Testis (tissue), 3 donors: ENCODE data around the gene EPS8L3. TPM values are rescaled to one million over a fixed set of nuclear protein-coding genes. Genes with fewer than 3 reads are reported as not detected.

Source experiments
- DNase-seq: peaks from one replicate; pipeline ENCODE4 v3.0.0-alpha.2; 2019
- H3K27ac ChIP-seq, 2 donors: fragments of 200-600 bp; sonication (generic); one replicate each; pipeline ENCODE4 v1.5.1; 2019
- H3K27me3 ChIP-seq: fragments of 200-600 bp; sonication (generic); one replicate; pipeline ENCODE4 v1.5.1; 2019
- H3K36me3 ChIP-seq: fragments of 200-600 bp; sonication (generic); one replicate; pipeline ENCODE4 v1.5.1; 2017; ENCODE audit warnings: low read depth; ENCODE audit errors: missing control alignments
- H3K4me1 ChIP-seq: fragments of 200-600 bp; sonication (generic); one replicate; pipeline ENCODE4 v1.5.1; 2019
- H3K4me3 ChIP-seq, 2 donors: fragments of 200-600 bp; sonication (generic); one replicate each; pipeline ENCODE4 v1.5.1; 2017 to 2019
- H3K9me3 ChIP-seq: fragments of 200-600 bp; sonication (generic); one replicate; pipeline ENCODE4 v1.5.1; 2017
- CTCF ChIP-seq, 3 experiments: fragments of 450-650 bp in 2 of 3; fragments of 200-600 bp in 1 of 3; sonication (generic) in 1 of 3; IDR thresholded peaks; one replicate each; pipeline ENCODE4 v1.5.1; 2016 to 2019; ENCODE audit warnings: antibody characterized with exemption in 3 of 3, mild to moderate bottlenecking in 2 of 3, moderate library complexity in 1 of 3
- POLR2A ChIP-seq: fragments of 450-650 bp; IDR thresholded peaks from one replicate; pipeline ENCODE4 v1.6.1; 2017; ENCODE audit warnings: antibody characterized with exemption, mild to moderate bottlenecking, moderate library complexity
- WGBS, 2 donors: methylation state at CpG; one replicate each; pipeline ENCODE4 v1.1.5; 2018; 5-methylcytosine and 5-hydroxymethylcytosine counted together
- intact Hi-C: fragments of 100-400 bp; cut with DNase I; formaldehyde crosslinking; loops from one replicate; pipeline ENCODE4 v1.15.1; 2023; ENCODE audit warnings: low total_unique reads
- polyA plus RNA-seq: library from polyadenylated mRNA; stranded (reverse); fragments of 350-450 nt; fragmentation: Illumina TruSeq; extraction: RNeasy Lipid Tissue Mini Kit (QIAGEN cat#74804); gene quantifications from one replicate; pipeline ENCODE4 v1.2.3, GENCODE V29; 2014; ENCODE audit warnings: low read depth, low replicate concordance; ENCODE audit not compliant: insufficient read depth
- total RNA-seq, 2 donors: library from RNA; depleted of rRNA; stranded (reverse); fragments of >200 nt; gene quantifications; one replicate each; pipeline ENCODE4 v1.2.3, GENCODE V29; 2016

Gene EPS8L3
- total and polyA plus RNA-seq, 3 donors from 2014 or later, result 3.3 to 7.7 (median 7.2) TPM

GRCh38 chr1:109762821-109763645 is 690 bp downstream of the EPS8L3 start:
- peak overlapping the region; percentile 86 to 92 for H3K27ac ChIP-seq
- H3K4me3 ChIP-seq, result no peak overlapping the region
- intact Hi-C loops, result no loop called here

GRCh38 chr1:109762039-109762585 is 1.6 kb downstream of the EPS8L3 start:
- Histone ChIP-seq H3K27me3 (no peaks in the 10 kb centered on the region), H3K4me1 (peaks cover 57% of the 10 kb centered on the region), H3K27ac (no peak overlapping the region), H3K9me3 (no peaks in the 10 kb centered on the region), H3K36me3 (no peaks in the 10 kb centered on the region), H3K4me3 (no peak overlapping the region)
- WGBS, 2 donors, result 85 to 89% methylated on average over 3 to 7 of the region's 7 CpGs
- DNase-seq, result peak; percentile 10
- TF ChIP-seq CTCF (IDR thresholded peaks at IDR 0.05) (no peak), POLR2A (no peak)
- intact Hi-C loops, result no loop called here

More at GRCh38 chr1:109762821-109763645, 690 bp downstream of the EPS8L3 start:
- peak; percentile 14 for DNase-seq
- WGBS, 2 donors, result 78 to 83% methylated on average over 9 to 11 of the region's 11 CpGs
- H3K27me3 ChIP-seq, result no peaks in the 10 kb centered on the region
- H3K36me3 ChIP-seq, result no peaks in the 10 kb centered on the region
- peaks cover 57% of the 10 kb centered on the region for H3K4me1 ChIP-seq
- no peaks in the 10 kb centered on the region for H3K9me3 ChIP-seq
- TF ChIP-seq POLR2A (no peak), CTCF (IDR thresholded peaks at IDR 0.05) (no peak)

- no peaks in the 10 kb centered on the region for H3K36me3 ChIP-seq
- no peak overlapping the region for H3K4me3 ChIP-seq
- H3K27ac ChIP-seq, result no peak overlapping the region
- H3K9me3 ChIP-seq, result no peaks in the 10 kb centered on the region
- intact Hi-C loops, result no loop called here
- H3K4me1 ChIP-seq, result peaks cover 57% of the 10 kb centered on the region
- 79 to 87% methylated on average over 7 to 14 of the region's 14 CpGs for WGBS, 2 donors
- no peaks in the 10 kb centered on the region for H3K27me3 ChIP-seq
- DNase-seq, result peak; percentile 24
- TF ChIP-seq CTCF (IDR thresholded peaks at IDR 0.05) (no peak), POLR2A (no peak)
Measured at GRCh38 chr1:109761227-109762038, 2.3 kb downstream of the EPS8L3 start.

GRCh38 chr1:109760581-109761226 is 3.0 kb downstream of the EPS8L3 start:
- Histone ChIP-seq H3K27ac (peak overlapping the region; percentile 23 to 82), H3K36me3 (no peaks in the 10 kb centered on the region), H3K4me1 (peaks cover 56% of the 10 kb centered on the region), H3K27me3 (no peaks in the 10 kb centered on the region), H3K9me3 (no peaks in the 10 kb centered on the region), H3K4me3 (no peak overlapping the region)
- TF ChIP-seq CTCF (IDR thresholded peaks at IDR 0.05), result no peak
- no peak for TF ChIP-seq POLR2A
- intact Hi-C loops, result no loop called here
- DNase-seq, result peak; percentile 7
- 93 to 95% methylated on average over 3 to 6 of the region's 7 CpGs for WGBS, 2 donors
